Activated naive CD8-positive, alpha-beta T cell (primary cell): ENCODE data around the gene MKNK1.

Experiments used
- H3K27ac Mint-ChIP-seq: one replicate; pipeline ENCODE4 v1.8.0; 2021; ENCODE audit warnings: mixed read lengths
- H3K27me3 Mint-ChIP-seq: one replicate; pipeline ENCODE4 v1.8.0; 2021; ENCODE audit warnings: mixed read lengths
- H3K36me3 Mint-ChIP-seq: one replicate; pipeline ENCODE4 v1.8.0; 2021; ENCODE audit warnings: mixed read lengths
- H3K4me1 Mint-ChIP-seq: one replicate; pipeline ENCODE4 v1.8.0; 2021; ENCODE audit warnings: low read depth, mixed read lengths
- H3K4me3 Mint-ChIP-seq: one replicate; pipeline ENCODE4 v1.8.0; 2021; ENCODE audit warnings: mild to moderate bottlenecking, mixed read lengths
- H3K9me3 Mint-ChIP-seq: one replicate; pipeline ENCODE4 v1.8.0; 2021; ENCODE audit warnings: low read depth, mixed read lengths

The MKNK1 gene

GRCh38 chr1:46592823-46593222 lies 11.2 kb downstream of the MKNK1 start:
- peaks cover 30% of the 10 kb centered on the region for H3K36me3 Mint-ChIP-seq
- no peak overlapping the region for H3K27ac Mint-ChIP-seq
- no peaks in the 10 kb centered on the region for H3K27me3 Mint-ChIP-seq
- H3K4me1 Mint-ChIP-seq = peaks cover 24% of the 10 kb centered on the region
- no peaks in the 10 kb centered on the region for H3K9me3 Mint-ChIP-seq
- no peak overlapping the region for H3K4me3 Mint-ChIP-seq

- H3K36me3 Mint-ChIP-seq = peaks cover 31% of the 10 kb centered on the region
Measured at GRCh38 chr1:46589529-46589928, 14.5 kb downstream of the MKNK1 start.

GRCh38 chr1:46587069-46587468 lies 17.0 kb downstream of the MKNK1 start:
- Mint-ChIP-seq H3K27ac (no peak overlapping the region), H3K4me1 (peaks cover 5% of the 10 kb centered on the region), H3K4me3 (no peak overlapping the region), H3K27me3 (no peaks in the 10 kb centered on the region), H3K9me3 (no peaks in the 10 kb centered on the region), H3K36me3 (peaks cover 25% of the 10 kb centered on the region)

More at GRCh38 chr1:46589529-46589928, 14.5 kb downstream of the MKNK1 start:
- H3K27me3 Mint-ChIP-seq = no peaks in the 10 kb centered on the region
- no peak overlapping the region for H3K27ac Mint-ChIP-seq
- peaks cover 6% of the 10 kb centered on the region for H3K4me1 Mint-ChIP-seq
- no peaks in the 10 kb centered on the region for H3K9me3 Mint-ChIP-seq
- no peak overlapping the region for H3K4me3 Mint-ChIP-seq

- H3K4me3 Mint-ChIP-seq = no peak overlapping the region
- H3K9me3 Mint-ChIP-seq = no peaks in the 10 kb centered on the region
- H3K36me3 Mint-ChIP-seq = peaks cover 22% of the 10 kb centered on the region
- H3K27me3 Mint-ChIP-seq = no peaks in the 10 kb centered on the region
- H3K4me1 Mint-ChIP-seq = peaks cover 18% of the 10 kb centered on the region
- H3K27ac Mint-ChIP-seq = no peak overlapping the region
Measured at GRCh38 chr1:46585312-46585938, 18.6 kb downstream of the MKNK1 start.

GRCh38 chr1:46583494-46583893 lies 20.6 kb downstream of the MKNK1 start:
- Mint-ChIP-seq H3K27ac (no peak overlapping the region), H3K4me1 (peaks cover 18% of the 10 kb centered on the region), H3K36me3 (peaks cover 12% of the 10 kb centered on the region), H3K27me3 (no peaks in the 10 kb centered on the region), H3K4me3 (no peak overlapping the region), H3K9me3 (no peaks in the 10 kb centered on the region)

- no peaks in the 10 kb centered on the region for H3K27me3 Mint-ChIP-seq
- no peaks in the 10 kb centered on the region for H3K9me3 Mint-ChIP-seq
- peaks cover 14% of the 10 kb centered on the region for H3K36me3 Mint-ChIP-seq
- H3K4me1 Mint-ChIP-seq = peaks cover 18% of the 10 kb centered on the region
- H3K27ac Mint-ChIP-seq = no peak overlapping the region
- H3K4me3 Mint-ChIP-seq = no peak overlapping the region
Measured at GRCh38 chr1:46582972-46583371, 21.1 kb downstream of the MKNK1 start.

- Mint-ChIP-seq H3K27ac (peak overlapping the region; percentile 76), H3K4me3 (peak overlapping the region; percentile 65), H3K9me3 (no peaks in the 10 kb centered on the region), H3K36me3 (peaks cover 17% of the 10 kb centered on the region), H3K4me1 (peaks cover 18% of the 10 kb centered on the region), H3K27me3 (no peaks in the 10 kb centered on the region)
Measured at GRCh38 chr1:46581681-46582455, 22.2 kb downstream of the MKNK1 start.

- Mint-ChIP-seq H3K36me3 (peaks cover 17% of the 10 kb centered on the region), H3K27me3 (no peaks in the 10 kb centered on the region), H3K4me3 (no peak overlapping the region), H3K9me3 (no peaks in the 10 kb centered on the region), H3K4me1 (peaks cover 18% of the 10 kb centered on the region), H3K27ac (peak overlapping the region; percentile 54)
Measured at GRCh38 chr1:46580140-46580903, 23.7 kb downstream of the MKNK1 start.

GRCh38 chr1:46577671-46578070 lies 26.4 kb downstream of the MKNK1 start:
- Mint-ChIP-seq H3K36me3 (peaks cover 13% of the 10 kb centered on the region), H3K27me3 (no peaks in the 10 kb centered on the region), H3K9me3 (no peaks in the 10 kb centered on the region), H3K4me1 (peaks cover 18% of the 10 kb centered on the region), H3K4me3 (no peak overlapping the region), H3K27ac (no peak overlapping the region)

- H3K4me1 Mint-ChIP-seq = peaks cover 8% of the 10 kb centered on the region
- no peak overlapping the region for H3K4me3 Mint-ChIP-seq
- no peaks in the 10 kb centered on the region for H3K27me3 Mint-ChIP-seq
- no peak overlapping the region for H3K27ac Mint-ChIP-seq
- H3K36me3 Mint-ChIP-seq = peaks cover 10% of the 10 kb centered on the region
- H3K9me3 Mint-ChIP-seq = no peaks in the 10 kb centered on the region
Measured at GRCh38 chr1:46576596-46576995, 27.5 kb downstream of the MKNK1 start.

- Mint-ChIP-seq H3K27me3 (no peaks in the 10 kb centered on the region), H3K9me3 (no peaks in the 10 kb centered on the region), H3K4me3 (no peak overlapping the region), H3K27ac (no peak overlapping the region), H3K4me1 (peaks cover 3% of the 10 kb centered on the region), H3K36me3 (peaks cover 10% of the 10 kb centered on the region)
Measured at GRCh38 chr1:46575778-46576177, 28.3 kb downstream of the MKNK1 start.

GRCh38 chr1:46575300-46575699 lies 28.8 kb downstream of the MKNK1 start:
- H3K27ac Mint-ChIP-seq = no peak overlapping the region
- H3K4me1 Mint-ChIP-seq = no peaks in the 10 kb centered on the region
- peaks cover 7% of the 10 kb centered on the region for H3K36me3 Mint-ChIP-seq
- H3K27me3 Mint-ChIP-seq = no peaks in the 10 kb centered on the region
- H3K4me3 Mint-ChIP-seq = no peak overlapping the region
- no peaks in the 10 kb centered on the region for H3K9me3 Mint-ChIP-seq

- Mint-ChIP-seq H3K36me3 (peaks cover 7% of the 10 kb centered on the region), H3K27ac (no peak overlapping the region), H3K4me3 (no peak overlapping the region), H3K4me1 (no peaks in the 10 kb centered on the region), H3K27me3 (no peaks in the 10 kb centered on the region), H3K9me3 (no peaks in the 10 kb centered on the region)
Measured at GRCh38 chr1:46571691-46572225, 32.3 kb downstream of the MKNK1 start.

GRCh38 chr1:46569884-46570725 lies 34.0 kb downstream of the MKNK1 start:
- Mint-ChIP-seq H3K27me3 (no peaks in the 10 kb centered on the region), H3K4me1 (no peaks in the 10 kb centered on the region), H3K9me3 (no peaks in the 10 kb centered on the region), H3K27ac (no peak overlapping the region), H3K4me3 (no peak overlapping the region), H3K36me3 (peaks cover 6% of the 10 kb centered on the region)
